Progenitor cell of endocrine pancreas (in vitro differentiated cells): ENCODE results near the gene MGP. TPM values are rescaled to one million over a fixed set of nuclear protein-coding genes. Genes with fewer than 3 reads are reported as not detected.

Experiments used
- DNase-seq: peaks from one replicate; pipeline ENCODE4 v3.0.0; 2021; ENCODE audit warnings: low spot score; ENCODE audit not compliant: unreplicated experiment
- H3K27ac Mint-ChIP-seq: 2 replicates; pipeline ENCODE4 v1.8.0; 2021; ENCODE audit warnings: mild to moderate bottlenecking, moderate library complexity, mixed read lengths
- H3K27me3 Mint-ChIP-seq: 2 replicates; pipeline ENCODE4 v1.8.0; 2021; ENCODE audit warnings: mixed read lengths
- H3K36me3 Mint-ChIP-seq: 2 replicates; pipeline ENCODE4 v1.8.0; 2022; ENCODE audit warnings: mixed read lengths; ENCODE audit not compliant: insufficient read depth
- H3K4me1 Mint-ChIP-seq: 2 replicates; pipeline ENCODE4 v1.8.0; 2021; ENCODE audit warnings: low read depth, mixed read lengths
- H3K4me3 Mint-ChIP-seq: 2 replicates; pipeline ENCODE4 v1.8.0; 2021; ENCODE audit warnings: low read depth, mild to moderate bottlenecking, moderate library complexity, mixed read lengths
- H3K9me3 Mint-ChIP-seq: 2 replicates; pipeline ENCODE4 v1.8.0; 2021; ENCODE audit warnings: low read depth, mixed read lengths
- CTCF ChIP-seq: fragments of 200-600 bp; sonication (generic); IDR thresholded peaks from one replicate; pipeline ENCODE4 v1.5.0; 2021; ENCODE audit warnings: antibody characterized with exemption, mild to moderate bottlenecking; ENCODE audit not compliant: unreplicated experiment
- long read RNA-seq: library from polyadenylated mRNA; unstranded; transcript quantifications from one replicate; pipeline ENCODE4 v2.0.0, GENCODE V29; 2020
- total RNA-seq: library from RNA; stranded (reverse); gene quantifications from 2 replicates; pipeline ENCODE4 v1.2.1, GENCODE V29; 2021

MGP gene
- total RNA-seq: not detected in 2 replicates
- long read RNA-seq: 0 reads

- Mint-ChIP-seq H3K4me3 (no peak within 1 kb of the TSS), H3K4me1 (peaks cover 1% of the 10 kb centered on the region), H3K27ac (no peak within 1 kb of the TSS), H3K36me3 (no peaks in the 10 kb centered on the region), H3K9me3 (no peaks in the 10 kb centered on the region), H3K27me3 (peaks cover 4% of the 10 kb centered on the region)
- no peak for DNase-seq
- TF ChIP-seq CTCF: no peak
These were observed at the start of gene MGP for GRCh38 chr12:14885718-14886221. Gene MGP (minus strand): TSS chr12:14885854. CDS start chr12:14885791, 63 bp downstream.

GRCh38 chr12:14935031-14935430 lies 49.4 kb upstream of the MGP start:
- peak overlapping the region; percentile 80 for H3K27ac Mint-ChIP-seq
- H3K27me3 Mint-ChIP-seq: no peaks in the 10 kb centered on the region
- no peak overlapping the region for H3K4me3 Mint-ChIP-seq
- no peak for TF ChIP-seq CTCF
- no peak for DNase-seq
- H3K36me3 Mint-ChIP-seq: peaks cover 1% of the 10 kb centered on the region
- H3K9me3 Mint-ChIP-seq: peaks cover 10% of the 10 kb centered on the region
- peaks cover 33% of the 10 kb centered on the region for H3K4me1 Mint-ChIP-seq

- DNase-seq: no peak
- no peak for TF ChIP-seq CTCF
- Mint-ChIP-seq H3K27ac (peak overlapping the region; percentile 8), H3K27me3 (no peaks in the 10 kb centered on the region), H3K9me3 (peaks cover 7% of the 10 kb centered on the region), H3K36me3 (peaks cover 1% of the 10 kb centered on the region), H3K4me1 (peaks cover 33% of the 10 kb centered on the region), H3K4me3 (no peak overlapping the region)
These were observed 48.9 kb upstream of the MGP start for GRCh38 chr12:14934511-14934910.

- Mint-ChIP-seq H3K9me3 (peaks cover 7% of the 10 kb centered on the region), H3K4me1 (peaks cover 48% of the 10 kb centered on the region), H3K27me3 (no peaks in the 10 kb centered on the region), H3K27ac (no peak overlapping the region), H3K36me3 (peaks cover 1% of the 10 kb centered on the region), H3K4me3 (no peak overlapping the region)
- no peak for TF ChIP-seq CTCF
- DNase-seq: no peak
These were observed 46.3 kb upstream of the MGP start for GRCh38 chr12:14931791-14932560.

GRCh38 chr12:14931359-14931758 lies 45.7 kb upstream of the MGP start:
- Mint-ChIP-seq H3K27me3 (no peaks in the 10 kb centered on the region), H3K27ac (no peak overlapping the region)

More at GRCh38 chr12:14931359-14931758, 45.7 kb upstream of the MGP start:
- TF ChIP-seq CTCF: no peak
- Mint-ChIP-seq H3K4me1 (peaks cover 50% of the 10 kb centered on the region), H3K4me3 (no peak overlapping the region), H3K36me3 (peaks cover 1% of the 10 kb centered on the region), H3K9me3 (peaks cover 7% of the 10 kb centered on the region)
- no peak for DNase-seq
